Measurements from ENCODE around the gene NOVA2. TPM values are rescaled to one million over a fixed set of nuclear protein-coding genes. Genes with fewer than 3 reads are reported as not detected.
A peak's percentile ranks its signal among the peaks of the same experiment; 100 is the strongest.

The NOVA2 gene
- total RNA-seq, 1 experiment from 2014 or later, result 0.10 TPM

- DNase-seq (ENCODE audit: low read depth), result no peak
These were observed 11.6 kb downstream of the NOVA2 start for GRCh38 chr19:45962021-45962420.

GRCh38 chr19:45960595-45961235 lies 12.9 kb downstream of the NOVA2 start:
- no peak for DNase-seq (ENCODE audit: low read depth)

GRCh38 chr19:45959517-45960025 lies 14.1 kb downstream of the NOVA2 start:
- DNase-seq (ENCODE audit: low read depth), result no peak

GRCh38 chr19:45958769-45959516 lies 14.7 kb downstream of the NOVA2 start:
- DNase-seq (ENCODE audit: low read depth), result peak; percentile 51

GRCh38 chr19:45958320-45958719 lies 15.3 kb downstream of the NOVA2 start:
- DNase-seq (ENCODE audit: low read depth), result no peak

GRCh38 chr19:45955905-45956608 lies 17.6 kb downstream of the NOVA2 start:
- DNase-seq (ENCODE audit: low read depth), result peak; percentile 87

- DNase-seq (ENCODE audit: low read depth), result peak; percentile 27
These were observed 19.5 kb downstream of the NOVA2 start for GRCh38 chr19:45954156-45954555.

GRCh38 chr19:45953676-45954075 lies 20.0 kb downstream of the NOVA2 start:
- peak; percentile 65 for DNase-seq (ENCODE audit: low read depth)

GRCh38 chr19:45952686-45953505 lies 20.8 kb downstream of the NOVA2 start:
- DNase-seq (ENCODE audit: low read depth), result no peak

- DNase-seq (ENCODE audit: low read depth), result no peak
These were observed 21.4 kb downstream of the NOVA2 start for GRCh38 chr19:45952341-45952685.

GRCh38 chr19:45947926-45948325 lies 25.7 kb downstream of the NOVA2 start:
- peak; percentile 86 for DNase-seq (ENCODE audit: low read depth)

- no peak for DNase-seq (ENCODE audit: low read depth)
These were observed 33.2 kb downstream of the NOVA2 start for GRCh38 chr19:45940515-45940805.

GRCh38 chr19:45939792-45940514 lies 33.7 kb downstream of the NOVA2 start:
- no peak for DNase-seq (ENCODE audit: low read depth)

- DNase-seq (ENCODE audit: low read depth), result no peak
These were observed 34.8 kb downstream of the NOVA2 start for GRCh38 chr19:45938733-45939319.

- no peak for DNase-seq (ENCODE audit: low read depth)
These were observed 38.4 kb downstream of the NOVA2 start for GRCh38 chr19:45935267-45935666.

GRCh38 chr19:45934551-45935230 lies 39.0 kb downstream of the NOVA2 start:
- no peak for DNase-seq (ENCODE audit: low read depth)

- DNase-seq (ENCODE audit: low read depth), result no peak
These were observed 39.9 kb downstream of the NOVA2 start for GRCh38 chr19:45933759-45934158.

- no peak for DNase-seq (ENCODE audit: low read depth)
These were observed 42.6 kb downstream of the NOVA2 start for GRCh38 chr19:45931055-45931454.

GRCh38 chr19:45929247-45929646 lies 44.4 kb downstream of the NOVA2 start:
- no peak for DNase-seq (ENCODE audit: low read depth)

- DNase-seq (ENCODE audit: low read depth), result peak; percentile 94
These were observed 46.0 kb downstream of the NOVA2 start for GRCh38 chr19:45927565-45928261.
